IgD-negative memory B cell (primary cell): ENCODE measurements around the gene IL1RAP. TPM values are rescaled to one million over a fixed set of nuclear protein-coding genes. Genes with fewer than 3 reads are reported as not detected.
A peak's percentile ranks its signal among the peaks of the same experiment; 100 is the strongest.

Experiments
- H3K27ac Mint-ChIP-seq, 3 donors: one replicate each; pipeline ENCODE4 v1.8.0; 2020 to 2022; ENCODE audit warnings: mild to moderate bottlenecking in 3 of 3, mixed read lengths in 3 of 3, moderate library complexity in 1 of 3
- H3K27me3 Mint-ChIP-seq: one replicate; pipeline ENCODE4 v1.8.0; 2021; ENCODE audit warnings: mixed read lengths
- H3K36me3 Mint-ChIP-seq: one replicate; pipeline ENCODE4 v1.8.0; 2020; ENCODE audit warnings: mild to moderate bottlenecking, mixed read lengths
- H3K4me1 Mint-ChIP-seq, 3 donors: one replicate each; pipeline ENCODE4 v1.8.0; 2020 to 2022; ENCODE audit warnings: mixed read lengths in 3 of 3, mild to moderate bottlenecking in 1 of 3
- H3K4me3 Mint-ChIP-seq, 4 donors: one replicate each; pipeline ENCODE4 v1.8.0; 2020 to 2022; ENCODE audit warnings: mild to moderate bottlenecking in 4 of 4, mixed read lengths in 4 of 4, moderate library complexity in 3 of 4
- H3K9me3 Mint-ChIP-seq, 3 donors: one replicate each; pipeline ENCODE4 v1.8.0; 2020 to 2021; ENCODE audit warnings: mixed read lengths in 3 of 3, mild to moderate bottlenecking in 1 of 3
- polyA plus RNA-seq: library from polyadenylated mRNA; unstranded; fragments of 300-500 nt; fragmentation: Illumina TruSeq; gene quantifications from one replicate; pipeline ENCODE4 v1.2.3, GENCODE V29; 2021

IL1RAP gene
- polyA plus RNA-seq, 1 donor from 2014 or later = 3.7 TPM

GRCh38 chr3:190588570-190588969, 74.7 kb downstream of the IL1RAP start:
- Mint-ChIP-seq H3K4me1 (peaks cover 9 to 22% (median 16%) of the 10 kb centered on the region in 3 donors), H3K36me3 (peaks cover 8% of the 10 kb centered on the region), H3K4me3 (no peak overlapping the region), H3K27ac (no peak overlapping the region), H3K27me3 (no peaks in the 10 kb centered on the region), H3K9me3 (peaks cover 0 to 3% (median 0%) of the 10 kb centered on the region in 3 donors)

- H3K9me3 Mint-ChIP-seq = peaks cover 0 to 3% (median 0%) of the 10 kb centered on the region in 3 donors
- no peak overlapping the region for H3K27ac Mint-ChIP-seq
- peaks cover 9 to 22% (median 18%) of the 10 kb centered on the region in 3 donors for H3K4me1 Mint-ChIP-seq
Measured at GRCh38 chr3:190589326-190589725, 75.4 kb downstream of the IL1RAP start.

GRCh38 chr3:190591080-190591479, 77.2 kb downstream of the IL1RAP start:
- H3K27me3 Mint-ChIP-seq = no peaks in the 10 kb centered on the region
- H3K9me3 Mint-ChIP-seq = peaks cover 0 to 3% (median 2%) of the 10 kb centered on the region in 3 donors
- peaks cover 8% of the 10 kb centered on the region for H3K36me3 Mint-ChIP-seq
- no peak overlapping the region for H3K27ac Mint-ChIP-seq
- peaks cover 9 to 21% (median 14%) of the 10 kb centered on the region in 3 donors for H3K4me1 Mint-ChIP-seq
- H3K4me3 Mint-ChIP-seq = no peak overlapping the region

More at GRCh38 chr3:190589326-190589725, 75.4 kb downstream of the IL1RAP start:
- Mint-ChIP-seq H3K27me3 (no peaks in the 10 kb centered on the region), H3K36me3 (peaks cover 10% of the 10 kb centered on the region), H3K4me3 (peak overlapping the region in 1 of 4 donors; percentile 56)

GRCh38 chr3:190593075-190593474, 79.2 kb downstream of the IL1RAP start:
- peaks cover 0 to 3% (median 2%) of the 10 kb centered on the region in 3 donors for H3K9me3 Mint-ChIP-seq
- peaks cover 0 to 10% (median 9%) of the 10 kb centered on the region in 3 donors for H3K4me1 Mint-ChIP-seq
- H3K27ac Mint-ChIP-seq = peak overlapping the region in 1 of 3 donors; percentile 54
- H3K36me3 Mint-ChIP-seq = peaks cover 8% of the 10 kb centered on the region
- H3K27me3 Mint-ChIP-seq = no peaks in the 10 kb centered on the region
- H3K4me3 Mint-ChIP-seq = no peak overlapping the region

- Mint-ChIP-seq H3K4me1 (peaks cover 0 to 10% (median 9%) of the 10 kb centered on the region in 3 donors), H3K36me3 (peaks cover 11% of the 10 kb centered on the region), H3K27ac (no peak overlapping the region), H3K4me3 (no peak overlapping the region), H3K27me3 (no peaks in the 10 kb centered on the region), H3K9me3 (peaks cover 2 to 3% (median 2%) of the 10 kb centered on the region in 3 donors)
Measured at GRCh38 chr3:190594171-190594570, 80.3 kb downstream of the IL1RAP start.

- Mint-ChIP-seq H3K4me1 (peaks cover 0 to 10% (median 9%) of the 10 kb centered on the region in 3 donors), H3K4me3 (no peak overlapping the region), H3K27ac (no peak overlapping the region), H3K36me3 (peaks cover 15% of the 10 kb centered on the region), H3K27me3 (no peaks in the 10 kb centered on the region), H3K9me3 (peaks cover 2 to 3% (median 2%) of the 10 kb centered on the region in 3 donors)
Measured at GRCh38 chr3:190595179-190595795, 81.4 kb downstream of the IL1RAP start.

GRCh38 chr3:190595807-190596206, 81.9 kb downstream of the IL1RAP start:
- peaks cover 2 to 3% (median 2%) of the 10 kb centered on the region in 3 donors for H3K9me3 Mint-ChIP-seq
- peaks cover 16% of the 10 kb centered on the region for H3K36me3 Mint-ChIP-seq
- peaks cover 0 to 10% (median 9%) of the 10 kb centered on the region in 3 donors for H3K4me1 Mint-ChIP-seq
- H3K27me3 Mint-ChIP-seq = no peaks in the 10 kb centered on the region
- H3K4me3 Mint-ChIP-seq = no peak overlapping the region
- H3K27ac Mint-ChIP-seq = no peak overlapping the region

GRCh38 chr3:190596349-190597285, 82.7 kb downstream of the IL1RAP start:
- Mint-ChIP-seq H3K9me3 (peaks cover 2 to 3% (median 2%) of the 10 kb centered on the region in 3 donors), H3K27me3 (no peaks in the 10 kb centered on the region), H3K4me3 (no peak overlapping the region), H3K36me3 (peaks cover 16% of the 10 kb centered on the region), H3K4me1 (peaks cover 0 to 5% (median 5%) of the 10 kb centered on the region in 3 donors), H3K27ac (no peak overlapping the region)

GRCh38 chr3:190597291-190597690, 83.4 kb downstream of the IL1RAP start:
- peaks cover 16% of the 10 kb centered on the region for H3K36me3 Mint-ChIP-seq
- peaks cover 2 to 3% (median 2%) of the 10 kb centered on the region in 3 donors for H3K9me3 Mint-ChIP-seq
- no peak overlapping the region for H3K4me3 Mint-ChIP-seq
- no peak overlapping the region for H3K27ac Mint-ChIP-seq
- no peaks in the 10 kb centered on the region for H3K27me3 Mint-ChIP-seq
- H3K4me1 Mint-ChIP-seq = peaks cover 0 to 5% (median 5%) of the 10 kb centered on the region in 3 donors

GRCh38 chr3:190601622-190602021, 87.7 kb downstream of the IL1RAP start:
- H3K36me3 Mint-ChIP-seq = peaks cover 21% of the 10 kb centered on the region
- H3K4me1 Mint-ChIP-seq = no peaks in the 10 kb centered on the region
- H3K9me3 Mint-ChIP-seq = peaks cover 0 to 4% (median 2%) of the 10 kb centered on the region in 3 donors
- no peak overlapping the region for H3K27ac Mint-ChIP-seq
- no peak overlapping the region for H3K4me3 Mint-ChIP-seq
- H3K27me3 Mint-ChIP-seq = no peaks in the 10 kb centered on the region

GRCh38 chr3:190605385-190605784, 91.5 kb downstream of the IL1RAP start:
- H3K36me3 Mint-ChIP-seq = peaks cover 17% of the 10 kb centered on the region
- H3K4me1 Mint-ChIP-seq = no peaks in the 10 kb centered on the region
- H3K27ac Mint-ChIP-seq = no peak overlapping the region
- H3K4me3 Mint-ChIP-seq = no peak overlapping the region
- peaks cover 0 to 4% (median 1%) of the 10 kb centered on the region in 3 donors for H3K9me3 Mint-ChIP-seq
- H3K27me3 Mint-ChIP-seq = no peaks in the 10 kb centered on the region

- H3K27ac Mint-ChIP-seq = no peak overlapping the region
- H3K9me3 Mint-ChIP-seq = peaks cover 0 to 4% (median 1%) of the 10 kb centered on the region in 3 donors
- no peaks in the 10 kb centered on the region for H3K27me3 Mint-ChIP-seq
- no peak overlapping the region for H3K4me3 Mint-ChIP-seq
- H3K36me3 Mint-ChIP-seq = peaks cover 16% of the 10 kb centered on the region
- no peaks in the 10 kb centered on the region for H3K4me1 Mint-ChIP-seq
Measured at GRCh38 chr3:190606596-190606995, 92.7 kb downstream of the IL1RAP start.

- no peak overlapping the region for H3K27ac Mint-ChIP-seq
- peaks cover 0 to 4% (median 1%) of the 10 kb centered on the region in 3 donors for H3K9me3 Mint-ChIP-seq
- H3K4me3 Mint-ChIP-seq = no peak overlapping the region
- H3K27me3 Mint-ChIP-seq = no peaks in the 10 kb centered on the region
- peaks cover 16% of the 10 kb centered on the region for H3K36me3 Mint-ChIP-seq
- H3K4me1 Mint-ChIP-seq = no peaks in the 10 kb centered on the region
Measured at GRCh38 chr3:190607021-190607420, 93.1 kb downstream of the IL1RAP start.

GRCh38 chr3:190608850-190609589, 95.1 kb downstream of the IL1RAP start:
- Mint-ChIP-seq H3K4me3 (no peak overlapping the region), H3K27me3 (no peaks in the 10 kb centered on the region), H3K36me3 (peaks cover 16% of the 10 kb centered on the region), H3K27ac (no peak overlapping the region), H3K4me1 (no peaks in the 10 kb centered on the region), H3K9me3 (peaks cover 0 to 4% (median 1%) of the 10 kb centered on the region in 3 donors)
